ENCODE measurements around the gene PDXK. TPM values are rescaled to one million over a fixed set of nuclear protein-coding genes. Genes with fewer than 3 reads are reported as not detected.

PDXK gene
- total RNA-seq, 3 donors from 2014 or later: 51.5 to 79.2 (median 65.6) TPM

GRCh38 chr21:43733060-43733459 lies 14.1 kb downstream of the PDXK start:
- Histone ChIP-seq H3K27me3 (no peaks in the 10 kb centered on the region), H3K4me3 (peak overlapping the region in 2 of 3 donors; percentile 37 to 44), H3K36me3 (no peaks in the 10 kb centered on the region), H3K9me3 (no peaks in the 10 kb centered on the region), H3K4me1 (peaks cover 3 to 27% of the 10 kb centered on the region in 2 donors), H3K27ac (peak overlapping the region; percentile 76 to 82)
- no peak for TF ChIP-seq POLR2AphosphoS5 (IDR thresholded peaks at IDR 0.05)
- TF ChIP-seq CTCF (IDR thresholded peaks at IDR 0.05): no peak
- DNase-seq (ENCODE audit: low spot score in 2 of 2): no peak
- intact Hi-C loops (cut with DNase I; ENCODE audit: low total_unique reads): no loop called here

- H3K27ac ChIP-seq: peak overlapping the region; percentile 76 to 82
- H3K9me3 ChIP-seq: no peaks in the 10 kb centered on the region
Observed at GRCh38 chr21:43733529-43734071, 14.7 kb downstream of the PDXK start.

GRCh38 chr21:43734131-43734927 lies 15.4 kb downstream of the PDXK start:
- H3K4me1 ChIP-seq: peaks cover 0 to 19% of the 10 kb centered on the region in 2 donors
- H3K4me3 ChIP-seq: peak overlapping the region in 2 of 3 donors; percentile 37 to 44
- peak overlapping the region; percentile 76 to 82 for H3K27ac ChIP-seq
- H3K27me3 ChIP-seq: no peaks in the 10 kb centered on the region
- no peaks in the 10 kb centered on the region for H3K9me3 ChIP-seq
- intact Hi-C loops (cut with DNase I; ENCODE audit: low total_unique reads): no loop called here
- peak in 1 of 2 donors; percentile 76 for DNase-seq (ENCODE audit: low spot score in 2 of 2)
- no peaks in the 10 kb centered on the region for H3K36me3 ChIP-seq
- TF ChIP-seq CTCF (IDR thresholded peaks at IDR 0.05) (no peak), POLR2A (IDR thresholded peaks at IDR 0.05) (no peak), POLR2AphosphoS5 (IDR thresholded peaks at IDR 0.05) (no peak)

More at GRCh38 chr21:43733529-43734071, 14.7 kb downstream of the PDXK start:
- H3K4me3 ChIP-seq: peak overlapping the region in 2 of 3 donors; percentile 37 to 44
- H3K27me3 ChIP-seq: no peaks in the 10 kb centered on the region
- no peak for DNase-seq (ENCODE audit: low spot score in 2 of 2)
- no peaks in the 10 kb centered on the region for H3K36me3 ChIP-seq
- TF ChIP-seq POLR2A (IDR thresholded peaks at IDR 0.05): no peak
- peak in 1 of 3 donors; percentile 30 for TF ChIP-seq POLR2AphosphoS5 (IDR thresholded peaks at IDR 0.05)
- peaks cover 0 to 24% of the 10 kb centered on the region in 2 donors for H3K4me1 ChIP-seq
- intact Hi-C loops (cut with DNase I; ENCODE audit: low total_unique reads): no loop called here

GRCh38 chr21:43734928-43735229 lies 15.9 kb downstream of the PDXK start:
- Histone ChIP-seq H3K9me3 (no peaks in the 10 kb centered on the region), H3K27ac (peak overlapping the region; percentile 76 to 82), H3K27me3 (no peaks in the 10 kb centered on the region), H3K4me3 (peak overlapping the region in 2 of 3 donors; percentile 37 to 44), H3K36me3 (no peaks in the 10 kb centered on the region), H3K4me1 (peaks cover 0 to 17% of the 10 kb centered on the region in 2 donors)
- peak in 1 of 2 donors; percentile 85 for DNase-seq (ENCODE audit: low spot score in 2 of 2)
- TF ChIP-seq POLR2A (IDR thresholded peaks at IDR 0.05): no peak
- TF ChIP-seq POLR2AphosphoS5 (IDR thresholded peaks at IDR 0.05): peak; percentile 34 to 55 (median 48)
- intact Hi-C loops (cut with DNase I; ENCODE audit: low total_unique reads): no loop called here

- peak overlapping the region; percentile 76 to 82 for H3K27ac ChIP-seq
- peaks cover 0 to 17% of the 10 kb centered on the region in 2 donors for H3K4me1 ChIP-seq
- H3K4me3 ChIP-seq: peak overlapping the region in 2 of 3 donors; percentile 37 to 44
- intact Hi-C loops (cut with DNase I; ENCODE audit: low total_unique reads): no loop called here
- TF ChIP-seq POLR2A (IDR thresholded peaks at IDR 0.05) (no peak), CTCF (IDR thresholded peaks at IDR 0.05) (no peak), POLR2AphosphoS5 (IDR thresholded peaks at IDR 0.05) (no peak)
- H3K27me3 ChIP-seq: no peaks in the 10 kb centered on the region
- no peak for DNase-seq (ENCODE audit: low spot score in 2 of 2)
- H3K9me3 ChIP-seq: no peaks in the 10 kb centered on the region
- H3K36me3 ChIP-seq: no peaks in the 10 kb centered on the region
Observed at GRCh38 chr21:43735236-43736091, 16.5 kb downstream of the PDXK start.

All from breast epithelium (tissue), 4 donors.